ENCODE results near the gene LYAR.

Gene LYAR

GRCh38 chr4:4289941-4290850 lies at the start of gene LYAR, which contains the start of gene ZBTB49:
TSS of gene LYAR (minus strand) at chr4:4290154. CDS start at chr4:4283742, 6,412 bp downstream.
TSS of gene ZBTB49 (plus strand) at chr4:4290251. CDS start at chr4:4299946, 9,695 bp downstream.
- DNase-seq (ENCODE audit: low read depth, low spot score) = peak; percentile 69

GRCh38 chr4:4339504-4340085 lies 49.6 kb upstream of the LYAR start:
- no peak for DNase-seq (ENCODE audit: low read depth, low spot score)

- DNase-seq (ENCODE audit: low read depth, low spot score) = no peak
These were observed 48.5 kb upstream of the LYAR start for GRCh38 chr4:4338210-4339001.

- no peak for DNase-seq (ENCODE audit: low read depth, low spot score)
These were observed 45.0 kb upstream of the LYAR start for GRCh38 chr4:4334798-4335520.

- no peak for DNase-seq (ENCODE audit: low read depth, low spot score)
These were observed 43.3 kb upstream of the LYAR start for GRCh38 chr4:4333265-4333706.

- DNase-seq (ENCODE audit: low read depth, low spot score) = no peak
These were observed 42.6 kb upstream of the LYAR start for GRCh38 chr4:4332529-4332928.

GRCh38 chr4:4330794-4331193 lies 40.8 kb upstream of the LYAR start:
- DNase-seq (ENCODE audit: low read depth, low spot score) = no peak

- no peak for DNase-seq (ENCODE audit: low read depth, low spot score)
These were observed 39.5 kb upstream of the LYAR start for GRCh38 chr4:4329496-4329895.

- no peak for DNase-seq (ENCODE audit: low read depth, low spot score)
These were observed 38.9 kb upstream of the LYAR start for GRCh38 chr4:4328840-4329239.

GRCh38 chr4:4328206-4328605 lies 38.3 kb upstream of the LYAR start:
- DNase-seq (ENCODE audit: low read depth, low spot score) = no peak

- DNase-seq (ENCODE audit: low read depth, low spot score) = no peak
These were observed 37.7 kb upstream of the LYAR start for GRCh38 chr4:4327652-4328121.

GRCh38 chr4:4326166-4326565 lies 36.2 kb upstream of the LYAR start:
- DNase-seq (ENCODE audit: low read depth, low spot score) = no peak

- DNase-seq (ENCODE audit: low read depth, low spot score) = no peak
These were observed 35.4 kb upstream of the LYAR start for GRCh38 chr4:4325321-4325720.

- no peak for DNase-seq (ENCODE audit: low read depth, low spot score)
These were observed 34.0 kb upstream of the LYAR start for GRCh38 chr4:4323705-4324534.

- no peak for DNase-seq (ENCODE audit: low read depth, low spot score)
These were observed 32.2 kb upstream of the LYAR start for GRCh38 chr4:4321951-4322688.

GRCh38 chr4:4320951-4321714 lies 31.2 kb upstream of the LYAR start:
- no peak for DNase-seq (ENCODE audit: low read depth, low spot score)

- no peak for DNase-seq (ENCODE audit: low read depth, low spot score)
These were observed 30.6 kb upstream of the LYAR start for GRCh38 chr4:4320528-4320927.

GRCh38 chr4:4317496-4318232 lies 27.7 kb upstream of the LYAR start:
- no peak for DNase-seq (ENCODE audit: low read depth, low spot score)

All from brain pericyte (primary cell).